SKM-1 treated with dmso at 0.1 percent for 144 hours (cell line): ENCODE data around the gene HEXIM1.

Experiments
- DNase-seq: peaks from one replicate; lab custom pipeline; 2025; ENCODE audit not compliant: unreplicated experiment; lab: John Stamatoyannopoulos, UW

Gene HEXIM1

DNA sequence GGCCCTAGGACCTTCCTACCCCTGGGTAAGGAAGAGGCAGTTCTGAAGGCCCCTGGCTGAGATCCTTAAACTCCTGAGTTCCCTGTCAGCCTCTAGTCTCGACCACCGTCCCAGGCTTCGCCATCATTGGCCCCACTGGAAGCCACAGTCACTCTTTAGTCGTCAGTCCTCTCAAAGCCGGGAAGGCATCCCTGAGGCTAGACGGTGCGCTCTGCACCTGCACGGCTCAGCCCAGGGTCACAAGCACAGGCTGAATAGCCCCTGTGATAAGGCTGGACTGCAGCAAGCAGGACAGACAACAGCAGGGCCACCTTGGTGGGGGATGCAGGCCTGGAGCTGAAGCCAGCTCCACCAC, 3.3 kb upstream of the HEXIM1 start:
- no peak for DNase-seq

DNA sequence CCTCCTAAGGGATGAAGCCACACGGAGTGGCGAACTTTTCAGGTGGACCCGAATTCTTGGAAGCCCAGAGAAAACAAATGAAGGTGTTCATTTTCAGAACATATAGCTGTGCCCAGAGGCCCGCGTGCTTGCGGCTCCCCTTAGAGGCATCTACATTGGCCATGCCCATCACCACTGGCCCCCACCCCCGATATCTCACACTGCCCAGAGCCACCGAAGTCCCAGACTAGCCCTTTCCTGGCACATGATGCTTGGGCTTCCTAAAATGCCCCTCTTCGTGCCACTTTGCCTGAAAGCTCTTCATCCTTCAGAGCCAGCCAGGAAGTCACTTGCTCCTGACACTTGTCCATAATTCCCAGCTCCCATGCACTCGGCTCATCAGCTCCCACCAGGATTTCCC, 2.1 kb upstream of the HEXIM1 start:
- DNase-seq = no peak

DNA sequence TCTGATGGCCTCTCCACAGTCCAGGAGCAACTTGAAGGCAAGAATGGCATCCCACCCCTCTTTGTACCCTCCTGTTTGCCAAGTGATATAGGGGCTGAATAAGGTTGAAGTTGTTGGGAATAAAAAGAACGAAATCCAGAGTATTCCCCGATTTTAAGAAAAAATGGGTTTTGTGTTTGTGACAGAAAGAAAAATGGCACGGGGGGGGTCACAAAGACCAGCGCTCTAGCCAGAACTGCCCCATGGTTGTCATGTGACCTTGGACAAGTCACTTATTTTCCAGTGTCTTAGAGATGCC, 1.7 kb upstream of the HEXIM1 start:
- DNase-seq = no peak

DNA sequence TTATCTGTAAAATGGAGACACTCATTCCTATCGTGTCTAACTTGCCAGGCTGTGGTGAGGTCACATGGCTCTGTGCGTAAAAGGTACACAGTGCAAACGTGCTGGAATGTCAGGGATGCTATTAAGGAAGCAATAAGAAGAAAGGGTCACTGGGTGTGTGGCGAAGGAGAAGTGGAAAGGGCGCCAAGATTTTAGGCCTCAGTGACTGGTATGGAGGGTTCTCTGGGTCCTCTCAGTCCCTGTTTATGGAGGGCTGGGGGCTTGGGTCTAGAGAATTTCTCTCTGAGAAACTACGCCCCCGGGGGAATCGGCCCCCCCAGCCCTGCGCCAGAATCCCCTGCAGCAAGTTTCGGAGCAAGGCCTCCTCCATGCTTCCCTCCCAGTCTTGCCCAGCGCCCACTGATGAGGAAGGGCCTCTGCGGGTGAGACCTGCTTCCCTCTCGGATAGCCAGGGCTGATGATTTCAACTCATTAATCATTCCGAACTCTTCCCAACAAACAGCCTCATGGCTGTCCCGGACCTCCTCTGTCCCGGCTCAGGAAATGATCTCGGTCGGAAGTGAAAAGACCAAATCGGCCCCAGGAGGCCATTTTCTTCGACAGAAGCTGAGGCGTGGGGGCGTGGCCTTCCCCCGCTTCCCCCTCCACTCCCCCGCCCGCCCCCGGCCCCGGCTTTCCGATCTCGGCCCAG, 1.2 kb upstream of the HEXIM1 start:
- DNase-seq = peak; percentile 68

DNA sequence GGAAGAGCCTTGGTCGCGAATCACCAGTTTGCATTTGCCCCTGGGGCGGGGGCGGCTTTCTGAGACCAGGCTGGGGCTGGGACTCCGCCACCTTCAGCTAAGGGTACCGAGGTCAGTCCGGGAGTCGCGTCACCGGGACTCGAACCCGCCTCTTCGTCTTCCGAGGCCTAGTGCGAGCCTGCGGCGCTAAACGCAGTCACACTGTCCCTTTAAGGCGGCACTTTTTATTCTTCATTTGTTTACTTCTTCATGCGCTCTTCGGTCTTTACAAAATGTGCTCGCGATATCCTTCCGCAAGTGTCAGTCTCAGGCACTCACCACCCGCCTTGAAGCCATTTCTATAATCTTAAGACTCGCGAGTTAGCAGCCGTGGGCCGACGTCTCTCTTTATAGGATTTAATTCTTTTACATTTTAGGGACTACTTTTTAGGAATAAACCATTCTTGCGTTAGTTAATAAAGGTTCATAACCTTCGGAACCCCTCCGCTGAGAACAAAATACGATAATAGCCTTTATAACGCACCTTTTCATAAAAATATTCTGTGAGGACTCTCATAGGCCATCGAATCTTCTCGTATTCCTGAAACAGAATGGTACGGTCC, 593 bp upstream of the HEXIM1 start:
- peak; percentile 88 for DNase-seq

DNA sequence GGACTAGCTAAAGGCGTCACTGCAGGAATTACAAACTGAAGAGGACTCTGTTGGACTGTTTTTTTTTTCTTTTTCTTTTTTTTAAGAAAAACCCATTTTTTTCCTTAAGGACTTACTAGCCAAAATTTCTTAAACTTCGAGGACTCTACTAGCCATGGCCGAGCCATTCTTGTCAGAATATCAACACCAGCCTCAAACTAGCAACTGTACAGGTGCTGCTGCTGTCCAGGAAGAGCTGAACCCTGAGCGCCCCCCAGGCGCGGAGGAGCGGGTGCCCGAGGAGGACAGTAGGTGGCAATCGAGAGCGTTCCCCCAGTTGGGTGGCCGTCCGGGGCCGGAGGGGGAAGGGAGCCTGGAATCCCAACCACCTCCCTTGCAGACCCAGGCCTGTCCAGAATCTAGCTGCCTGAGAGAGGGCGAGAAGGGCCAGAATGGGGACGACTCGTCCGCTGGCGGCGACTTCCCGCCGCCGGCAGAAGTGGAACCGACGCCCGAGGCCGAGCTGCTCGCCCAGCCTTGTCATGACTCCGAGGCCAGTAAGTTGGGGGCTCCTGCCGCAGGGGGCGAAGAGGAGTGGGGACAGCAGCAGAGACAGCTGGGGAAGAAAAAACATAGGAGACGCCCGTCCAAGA, 878 bp downstream of the HEXIM1 start:
- DNase-seq = peak; percentile 67

DNA sequence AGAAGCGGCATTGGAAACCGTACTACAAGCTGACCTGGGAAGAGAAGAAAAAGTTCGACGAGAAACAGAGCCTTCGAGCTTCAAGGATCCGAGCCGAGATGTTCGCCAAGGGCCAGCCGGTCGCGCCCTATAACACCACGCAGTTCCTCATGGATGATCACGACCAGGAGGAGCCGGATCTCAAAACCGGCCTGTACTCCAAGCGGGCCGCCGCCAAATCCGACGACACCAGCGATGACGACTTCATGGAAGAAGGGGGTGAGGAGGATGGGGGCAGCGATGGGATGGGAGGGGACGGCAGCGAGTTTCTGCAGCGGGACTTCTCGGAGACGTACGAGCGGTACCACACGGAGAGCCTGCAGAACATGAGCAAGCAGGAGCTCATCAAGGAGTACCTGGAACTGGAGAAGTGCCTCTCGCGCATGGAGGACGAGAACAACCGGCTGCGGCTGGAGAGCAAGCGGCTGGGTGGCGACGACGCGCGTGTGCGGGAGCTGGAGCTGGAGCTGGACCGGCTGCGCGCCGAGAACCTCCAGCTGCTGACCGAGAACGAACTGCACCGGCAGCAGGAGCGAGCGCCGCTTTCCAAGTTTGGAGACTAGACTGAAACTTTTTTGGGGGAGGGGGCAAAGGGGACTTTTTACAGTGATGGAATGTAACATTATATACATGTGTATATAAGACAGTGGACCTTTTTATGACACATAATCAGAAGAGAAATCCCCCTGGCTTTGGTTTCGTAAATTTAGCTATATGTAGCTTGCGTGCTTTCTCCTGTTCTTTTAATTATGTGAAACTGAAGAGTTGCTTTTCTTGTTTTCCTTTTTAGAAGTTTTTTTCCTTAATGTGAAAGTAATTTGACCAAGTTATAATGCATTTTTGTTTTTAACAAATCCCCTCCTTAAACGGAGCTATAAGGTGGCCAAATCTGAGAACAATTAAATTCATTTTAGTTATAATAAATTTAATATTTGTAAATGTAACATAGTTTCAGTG, 1.7 kb downstream of the HEXIM1 start:
- DNase-seq = no peak

DNA sequence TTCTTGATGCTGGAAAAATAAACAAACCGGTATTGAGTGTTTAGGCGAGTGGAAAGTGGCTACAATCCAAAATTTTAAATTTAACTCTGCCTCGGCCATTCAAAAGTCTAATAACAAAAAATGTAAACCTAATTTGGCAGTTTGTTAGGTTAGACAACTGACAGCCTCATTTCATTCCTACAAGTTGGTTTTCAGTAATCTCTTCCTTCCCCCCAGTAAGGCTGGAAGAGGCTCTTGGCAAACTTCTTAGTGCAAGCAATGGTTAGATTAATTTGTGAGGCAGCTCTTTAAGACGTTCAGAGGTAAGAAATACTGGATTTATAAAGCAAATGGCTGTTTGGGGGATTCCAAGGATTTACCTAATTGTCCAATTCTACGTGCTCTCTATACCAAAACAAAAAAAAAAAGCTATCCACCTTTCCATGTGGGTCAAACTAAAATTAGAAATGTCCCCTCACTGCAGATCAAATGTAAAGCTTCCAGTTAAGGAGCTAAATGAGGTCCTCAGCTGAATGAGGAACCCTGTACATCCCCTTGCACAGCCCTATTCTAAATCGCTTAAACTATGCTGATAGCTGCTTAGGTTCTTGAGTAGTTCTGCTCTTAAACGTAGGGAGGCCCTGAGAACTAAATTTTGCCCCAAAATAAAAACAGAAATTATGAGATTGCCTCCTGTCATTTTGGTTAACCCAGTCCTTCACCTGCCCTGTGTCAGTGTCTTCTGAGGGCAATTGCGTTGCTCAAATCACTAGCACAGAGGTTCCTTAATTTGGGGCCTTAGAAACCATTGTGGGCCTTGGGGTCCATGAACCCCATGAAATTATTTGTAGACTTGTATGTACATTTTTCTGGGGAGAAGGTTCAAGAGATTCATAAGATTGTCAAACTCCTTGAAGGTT, 2.9 kb downstream of the HEXIM1 start:
- no peak for DNase-seq

DNA sequence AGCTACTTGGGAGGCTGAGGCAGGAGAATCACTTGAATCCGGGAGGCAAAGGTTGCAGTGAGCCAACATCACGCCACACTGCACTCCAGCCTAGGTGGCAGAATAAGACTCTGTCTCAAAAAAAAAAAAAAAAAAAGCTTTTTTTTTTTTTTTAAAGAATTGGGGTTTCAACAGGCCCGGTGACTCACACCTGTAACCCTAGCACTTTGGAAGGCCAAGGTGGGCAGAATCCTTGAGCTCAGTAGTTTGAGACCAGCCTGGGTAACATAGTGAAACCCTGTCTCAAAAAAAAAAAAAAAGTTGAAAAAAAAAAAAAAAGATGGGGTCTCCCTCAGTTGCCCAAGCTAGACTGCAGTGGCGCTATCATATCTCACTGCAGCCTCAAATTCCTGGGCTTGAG, 6.8 kb downstream of the HEXIM1 start:
- DNase-seq = no peak

DNA sequence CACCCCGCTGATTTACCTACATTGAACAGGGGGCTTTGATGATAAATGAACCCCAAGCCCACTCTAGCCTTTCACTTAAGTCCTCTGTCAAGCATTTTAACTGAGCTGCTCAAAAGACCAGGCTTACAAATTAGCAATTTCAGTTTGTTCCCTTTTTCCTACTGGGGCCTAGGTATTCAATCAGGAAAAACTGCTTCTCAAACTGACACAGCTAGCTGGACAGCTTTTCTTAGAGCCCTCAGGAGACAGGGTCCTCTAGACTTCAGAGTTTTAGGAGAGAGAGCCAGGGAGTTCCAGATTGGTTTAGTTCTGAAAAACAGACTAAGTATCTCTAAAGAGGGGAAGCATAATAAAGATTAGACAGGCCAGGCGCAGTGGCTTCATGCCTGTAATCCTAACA, 7.2 kb downstream of the HEXIM1 start:
- no peak for DNase-seq

DNA sequence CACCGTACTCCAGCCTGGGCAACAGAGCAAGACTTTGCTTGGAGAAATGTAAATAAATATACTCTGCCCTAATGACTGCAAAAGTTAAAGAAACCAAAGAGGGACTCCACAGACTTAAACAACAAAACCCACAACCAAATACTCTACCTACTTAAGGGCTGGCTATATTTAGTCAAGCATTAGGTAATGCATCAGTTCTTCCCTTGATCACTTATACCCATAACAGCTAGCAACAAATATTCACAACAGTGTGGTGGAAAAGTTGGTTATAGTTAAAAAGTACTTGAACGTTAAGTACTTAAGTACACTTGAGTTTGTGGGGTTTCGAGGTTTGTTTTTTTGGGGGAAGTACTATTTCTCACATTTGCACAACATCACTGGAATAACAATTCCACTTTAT, 8.0 kb downstream of the HEXIM1 start:
- DNase-seq = no peak

DNA sequence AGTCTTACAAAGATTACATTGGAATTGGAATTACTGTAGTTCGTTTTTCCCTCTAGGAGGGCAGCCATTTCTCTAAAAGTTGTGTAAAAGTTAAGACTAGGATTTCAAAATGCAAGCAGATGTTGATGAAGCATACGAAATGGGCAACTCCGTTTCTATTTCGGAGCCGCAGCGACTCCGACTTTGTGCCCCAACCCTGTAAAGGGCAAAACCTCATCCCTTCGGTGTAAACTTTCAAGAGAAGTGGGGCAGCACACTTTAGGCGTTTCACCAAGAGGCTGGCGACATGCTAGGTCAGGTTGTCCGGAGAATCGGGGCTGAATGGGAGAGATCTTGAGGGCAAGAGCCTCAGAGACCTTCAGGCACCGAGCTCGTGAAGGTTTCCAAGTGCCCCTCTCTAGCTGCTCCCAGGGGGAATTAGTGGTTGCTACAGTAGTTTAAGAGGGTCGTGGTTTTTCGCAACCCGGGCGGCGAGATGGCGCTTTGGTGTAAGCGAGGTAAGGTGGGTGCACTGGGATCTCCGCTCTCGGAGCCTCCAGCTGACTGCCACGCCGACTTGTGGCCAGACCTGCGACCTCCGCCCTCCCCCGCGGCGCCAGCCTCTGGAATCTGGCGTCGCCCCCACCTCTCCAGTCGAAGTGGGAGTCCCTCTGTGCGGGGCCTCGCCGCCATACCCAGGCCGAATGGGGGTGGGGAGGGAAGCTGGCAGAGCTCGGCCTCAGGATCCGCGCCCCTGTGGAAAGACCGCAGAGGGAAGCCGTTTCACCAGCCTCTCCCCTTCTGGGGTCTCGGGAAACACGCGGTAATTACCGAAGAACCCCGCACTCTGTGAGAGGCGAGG, 12.4 kb downstream of the HEXIM1 start:
- no peak for DNase-seq

DNA sequence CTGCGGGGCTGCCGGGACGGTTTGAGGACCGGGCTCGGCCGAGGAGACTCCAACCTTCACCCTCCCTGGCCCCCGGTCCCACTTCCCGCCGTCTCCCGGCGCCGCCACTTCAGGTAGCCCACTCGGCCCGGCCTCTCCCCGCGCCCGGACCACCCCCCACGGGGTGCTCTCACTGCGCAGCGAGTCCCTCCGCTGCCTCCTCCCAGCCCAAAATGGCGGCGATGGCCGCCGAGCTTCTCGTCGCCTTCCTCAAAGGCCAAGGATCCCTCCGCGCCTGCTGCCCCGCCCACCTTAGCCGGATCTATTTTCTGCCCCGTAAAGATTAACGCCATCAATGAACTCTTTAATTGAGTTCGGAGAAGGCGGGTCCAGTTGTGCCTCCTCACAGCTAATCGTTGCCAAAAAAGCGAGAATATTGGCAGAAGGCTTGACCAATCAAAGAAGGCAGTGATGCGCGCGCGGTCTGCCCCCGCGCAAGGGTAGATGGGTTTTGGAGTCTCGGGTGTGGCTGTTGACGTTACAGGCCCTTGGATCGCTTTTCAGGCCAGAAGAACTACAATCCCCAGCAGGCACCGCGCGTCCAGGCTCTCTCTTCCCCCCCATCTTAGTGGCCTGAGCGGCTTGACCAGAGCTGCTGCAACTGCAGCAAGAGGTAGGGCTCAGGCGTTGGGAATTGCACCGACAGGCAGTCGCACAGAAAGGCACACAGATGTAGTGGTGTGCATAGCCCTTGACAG, 13.2 kb downstream of the HEXIM1 start, which contains the start of gene HEXIM2:
Gene HEXIM2 (plus strand): TSS at position 588 of the 737 bp plus-strand sequence. CDS start 919 bp downstream, outside the sequence.
- peak; percentile 99 for DNase-seq

DNA sequence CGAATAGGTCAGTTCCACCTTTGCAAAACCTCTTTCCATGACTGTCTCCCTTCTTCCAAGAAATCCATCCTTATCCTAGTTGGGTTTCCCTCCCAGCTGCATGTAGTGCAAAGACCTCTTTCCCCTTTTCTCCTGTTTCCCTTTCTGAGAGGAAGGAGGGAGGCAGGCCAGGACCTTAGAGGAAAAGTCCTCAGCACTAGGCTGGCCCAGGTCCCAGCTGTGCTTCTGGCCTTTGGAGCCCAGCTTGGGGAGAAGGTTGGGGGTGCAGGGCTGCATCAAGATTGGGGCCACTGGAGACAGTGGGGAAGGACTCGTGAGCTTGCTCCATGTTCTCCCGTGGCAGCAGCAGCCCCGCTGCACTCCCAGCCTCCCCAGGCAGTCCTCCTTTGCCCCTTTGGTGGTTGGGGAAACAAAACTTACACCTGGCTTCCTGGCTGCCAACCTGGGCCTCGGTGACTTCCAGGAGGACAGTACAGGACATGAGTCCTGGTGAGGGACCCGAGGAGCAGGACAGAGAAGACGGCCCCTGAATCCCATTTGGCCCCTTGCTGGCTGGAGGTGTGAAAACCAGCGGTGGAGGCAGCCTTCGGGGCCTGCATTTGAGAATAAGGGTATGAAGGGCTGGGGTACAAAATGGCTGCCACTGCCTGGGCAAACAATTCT, 13.9 kb downstream of the HEXIM1 start:
- no peak for DNase-seq

DNA sequence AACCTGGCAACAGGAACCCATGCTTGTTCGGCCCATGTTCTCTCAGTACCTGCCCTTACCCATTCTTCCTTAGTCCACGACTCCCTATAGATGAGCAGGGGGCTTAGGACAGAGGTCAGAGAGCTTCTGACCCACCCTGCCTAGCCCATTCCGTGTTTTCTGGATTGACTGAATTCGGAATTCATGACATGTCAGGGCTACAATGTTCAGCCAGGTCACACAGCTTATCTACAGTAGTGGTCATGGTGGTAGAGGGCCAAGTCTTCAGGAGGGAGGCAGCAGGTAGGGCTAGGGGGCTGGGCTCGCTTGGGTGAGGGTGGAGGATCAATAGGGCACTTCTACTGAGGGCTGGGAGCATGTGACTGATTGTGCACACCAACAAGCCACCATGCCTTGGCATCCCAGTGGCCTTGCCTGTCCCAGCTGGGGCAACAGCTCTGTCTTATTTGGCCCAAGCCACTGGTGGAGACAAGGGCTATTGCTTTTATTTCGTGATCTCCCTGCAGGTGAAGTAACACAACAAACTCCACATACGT, 16.5 kb downstream of the HEXIM1 start:
- DNase-seq = no peak

DNA sequence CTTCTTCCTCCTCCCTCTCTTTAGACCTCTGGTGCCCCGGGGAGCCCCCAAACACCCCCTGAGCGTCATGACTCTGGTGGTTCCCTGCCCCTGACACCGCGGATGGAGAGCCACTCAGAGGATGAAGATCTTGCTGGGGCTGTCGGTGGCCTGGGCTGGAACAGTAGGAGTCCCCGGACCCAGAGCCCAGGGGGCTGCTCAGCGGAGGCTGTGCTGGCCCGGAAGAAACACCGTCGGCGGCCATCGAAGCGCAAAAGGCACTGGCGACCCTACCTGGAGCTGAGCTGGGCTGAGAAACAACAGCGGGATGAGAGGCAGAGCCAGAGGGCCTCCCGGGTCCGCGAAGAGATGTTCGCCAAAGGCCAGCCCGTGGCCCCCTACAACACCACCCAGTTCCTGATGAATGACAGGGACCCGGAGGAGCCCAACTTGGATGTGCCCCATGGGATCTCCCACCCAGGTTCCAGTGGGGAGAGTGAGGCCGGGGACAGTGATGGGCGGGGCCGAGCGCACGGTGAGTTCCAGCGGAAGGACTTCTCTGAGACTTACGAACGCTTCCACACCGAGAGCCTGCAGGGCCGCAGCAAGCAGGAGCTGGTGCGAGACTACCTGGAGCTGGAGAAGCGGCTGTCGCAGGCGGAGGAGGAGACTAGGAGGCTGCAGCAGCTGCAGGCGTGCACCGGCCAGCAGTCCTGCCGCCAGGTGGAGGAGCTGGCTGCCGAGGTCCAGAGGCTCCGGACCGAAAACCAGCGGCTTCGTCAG, 20.9 kb downstream of the HEXIM1 start:
- DNase-seq = no peak

DNA sequence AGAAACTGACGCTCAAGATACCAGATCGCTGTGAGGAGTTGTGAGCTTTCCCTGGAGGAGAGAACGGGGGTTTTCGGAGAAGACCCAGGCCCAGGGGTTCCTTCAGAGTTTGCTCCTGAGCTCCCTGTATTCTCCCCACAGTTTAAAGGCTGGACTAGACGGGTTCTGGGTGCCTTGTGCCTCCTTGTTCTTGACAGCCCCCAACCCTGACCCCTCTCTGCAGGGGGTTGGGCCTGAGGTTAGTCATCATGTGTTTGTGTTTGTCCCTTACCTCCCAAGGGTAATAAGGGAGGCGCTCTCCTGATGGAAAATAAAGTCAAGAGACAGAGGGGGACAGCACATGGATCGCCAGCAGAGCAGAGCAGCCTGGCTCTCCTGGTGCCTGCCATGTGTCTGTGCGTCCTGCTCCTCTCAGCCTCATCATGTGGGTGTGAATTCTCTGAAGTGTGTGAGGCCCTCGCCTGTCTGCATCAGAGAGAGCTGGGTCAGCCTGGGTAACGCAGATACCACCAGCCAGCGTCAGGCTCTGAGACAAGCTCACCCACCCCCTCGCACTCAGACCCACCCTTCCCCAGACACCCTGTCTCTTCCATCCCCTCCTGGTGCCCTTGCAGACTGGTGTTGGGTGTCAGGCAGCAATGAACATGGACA, 22.1 kb downstream of the HEXIM1 start:
- no peak for DNase-seq
